Nephron (organoid): ENCODE results near the gene ETNK1.

Source experiments
- H3K27ac Mint-ChIP-seq, 3 experiments: 2 replicates each; pipeline ENCODE4 v1.8.0; 2020; ENCODE audit warnings: mixed read lengths in 3 of 3, mild to moderate bottlenecking in 2 of 3, moderate library complexity in 1 of 3
- H3K27me3 Mint-ChIP-seq: 2 replicates; pipeline ENCODE4 v1.8.0; 2021; ENCODE audit warnings: low read depth, mild to moderate bottlenecking, moderate library complexity, mixed read lengths
- H3K36me3 Mint-ChIP-seq: 2 replicates; pipeline ENCODE4 v1.8.0; 2020; ENCODE audit warnings: low read depth, mixed read lengths
- H3K4me1 Mint-ChIP-seq: 2 replicates; pipeline ENCODE4 v1.8.0; 2020; ENCODE audit warnings: mixed read lengths
- H3K4me3 Mint-ChIP-seq, 3 experiments: 2 replicates each; pipeline ENCODE4 v1.8.0; 2020; ENCODE audit warnings: mild to moderate bottlenecking in 3 of 3, mixed read lengths in 3 of 3, moderate library complexity in 2 of 3
- H3K9me3 Mint-ChIP-seq: 2 replicates; pipeline ENCODE4 v1.8.0; 2020; ENCODE audit warnings: mixed read lengths
- CTCF ChIP-seq, 3 experiments: fragments of 200-600 bp; sonication (generic); IDR thresholded peaks; one replicate each; pipeline ENCODE4 v1.5.0; 2021; ENCODE audit warnings: antibody characterized with exemption in 3 of 3; ENCODE audit not compliant: unreplicated experiment in 3 of 3

Gene ETNK1

GRCh38 chr12:22683131-22683530 is 58.2 kb downstream of the ETNK1 start:
- Mint-ChIP-seq H3K27me3 (no peaks in the 10 kb centered on the region), H3K4me3 (no peak overlapping the region), H3K9me3 (no peaks in the 10 kb centered on the region), H3K27ac (no peak overlapping the region), H3K36me3 (peaks cover 43% of the 10 kb centered on the region), H3K4me1 (no peaks in the 10 kb centered on the region)
- TF ChIP-seq CTCF (IDR thresholded peaks at IDR 0.05; ENCODE audit: unreplicated experiment in 3 of 3), result no peak

GRCh38 chr12:22684140-22685118 is 59.5 kb downstream of the ETNK1 start:
- peak; percentile 60 to 78 (median 61) for TF ChIP-seq CTCF (IDR thresholded peaks at IDR 0.05; ENCODE audit: unreplicated experiment in 3 of 3)
- Mint-ChIP-seq H3K9me3 (no peaks in the 10 kb centered on the region), H3K4me3 (no peak overlapping the region), H3K27ac (peak overlapping the region in 1 of 3 experiments; percentile 3), H3K36me3 (peaks cover 30% of the 10 kb centered on the region), H3K27me3 (no peaks in the 10 kb centered on the region), H3K4me1 (no peaks in the 10 kb centered on the region)

GRCh38 chr12:22686193-22686592 is 61.2 kb downstream of the ETNK1 start:
- Mint-ChIP-seq H3K4me3 (no peak overlapping the region), H3K9me3 (no peaks in the 10 kb centered on the region), H3K27me3 (no peaks in the 10 kb centered on the region), H3K36me3 (peaks cover 17% of the 10 kb centered on the region), H3K27ac (no peak overlapping the region), H3K4me1 (no peaks in the 10 kb centered on the region)
- TF ChIP-seq CTCF (IDR thresholded peaks at IDR 0.05; ENCODE audit: unreplicated experiment in 3 of 3), result no peak

GRCh38 chr12:22687361-22688076 is 62.5 kb downstream of the ETNK1 start:
- TF ChIP-seq CTCF (IDR thresholded peaks at IDR 0.05; ENCODE audit: unreplicated experiment in 3 of 3), result no peak
- Mint-ChIP-seq H3K27ac (peak overlapping the region in 1 of 3 experiments; percentile 9), H3K4me3 (no peak overlapping the region), H3K36me3 (peaks cover 24% of the 10 kb centered on the region), H3K27me3 (no peaks in the 10 kb centered on the region), H3K4me1 (no peaks in the 10 kb centered on the region), H3K9me3 (no peaks in the 10 kb centered on the region)

GRCh38 chr12:22689876-22690275 is 64.9 kb downstream of the ETNK1 start:
- TF ChIP-seq CTCF (IDR thresholded peaks at IDR 0.05; ENCODE audit: unreplicated experiment in 3 of 3), result no peak
- no peak overlapping the region for H3K4me3 Mint-ChIP-seq
- no peaks in the 10 kb centered on the region for H3K4me1 Mint-ChIP-seq
- no peaks in the 10 kb centered on the region for H3K27me3 Mint-ChIP-seq
- H3K27ac Mint-ChIP-seq, result no peak overlapping the region
- H3K9me3 Mint-ChIP-seq, result peaks cover 6% of the 10 kb centered on the region
- peaks cover 26% of the 10 kb centered on the region for H3K36me3 Mint-ChIP-seq
